ENCODE measurements around the gene ABCG1. TPM values are rescaled to one million over a fixed set of nuclear protein-coding genes. Genes with fewer than 3 reads are reported as not detected.

The ABCG1 gene
- total RNA-seq, 2 experiments from 2014 or later: 6.7 to 13.2 TPM

DNA sequence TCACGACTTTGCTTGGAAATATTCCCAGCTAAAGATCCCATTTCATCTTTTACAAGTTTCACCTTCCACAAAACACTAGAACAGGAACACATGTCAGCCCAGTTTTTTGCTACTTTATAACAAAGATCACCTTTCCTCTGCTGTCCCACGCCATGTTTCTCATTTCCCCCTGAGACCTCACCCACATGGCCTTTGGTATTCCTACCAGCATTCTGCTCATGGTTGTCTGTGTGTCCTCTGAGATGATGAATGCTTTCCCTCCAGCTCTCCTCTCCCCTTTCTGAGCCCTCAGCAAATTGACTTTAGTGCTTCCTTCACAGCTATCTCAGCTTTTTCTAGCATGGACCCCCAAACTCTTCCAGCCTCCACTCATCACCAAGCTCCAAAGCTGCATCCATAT, 32.3 kb upstream of the ABCG1 start:
- Mint-ChIP-seq H3K4me3 (no peak overlapping the region), H3K4me1 (peaks cover 56% of the 10 kb centered on the region), H3K9me3 (ENCODE audit: low read depth) (peaks cover 13% of the 10 kb centered on the region), H3K27ac (peak overlapping the region; percentile 66), H3K27me3 (peaks cover 18% of the 10 kb centered on the region), H3K36me3 (peaks cover 14% of the 10 kb centered on the region)
- DNase-seq (no peak), ATAC-seq (no peak)
- CTCF ChIA-PET: interaction anchor here (1.8 kb wide), 1 partner anchor 46 kb away, joined by 5 read pairs; no protein-coding TSS in a partner anchor

DNA sequence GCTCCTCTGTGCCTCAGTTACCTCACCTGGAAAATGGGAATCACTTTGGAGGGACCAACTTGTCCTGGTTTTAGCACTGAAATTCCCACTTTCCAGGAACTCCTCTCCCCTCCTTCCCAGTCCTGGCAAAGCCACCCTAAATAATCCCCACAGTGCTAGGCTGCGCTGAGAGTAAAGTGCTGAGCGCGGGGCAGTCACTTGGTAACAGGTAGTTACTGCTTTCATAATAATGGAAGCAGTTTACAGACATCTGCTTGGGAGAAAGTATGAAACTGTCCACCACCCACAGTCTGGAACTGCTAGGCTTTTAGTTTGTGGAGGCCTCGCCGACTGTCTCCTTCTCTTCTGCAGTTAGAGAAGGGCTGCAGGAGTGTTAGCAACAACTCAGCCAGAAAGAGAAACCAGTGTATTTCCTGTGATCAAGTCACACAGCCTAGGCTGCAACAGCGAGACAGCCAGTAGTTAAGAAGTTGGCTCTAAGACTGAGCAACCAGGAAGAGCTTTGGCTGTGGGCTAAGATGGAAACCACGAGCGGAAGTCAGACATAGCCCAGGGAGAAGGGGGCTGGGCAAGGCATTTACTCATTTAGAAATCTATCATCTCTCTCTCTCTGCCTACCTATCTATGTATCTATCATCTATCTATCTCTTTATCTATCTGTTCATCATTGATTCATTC, 30.8 kb upstream of the ABCG1 start:
- H3K36me3 Mint-ChIP-seq: peaks cover 14% of the 10 kb centered on the region
- H3K9me3 Mint-ChIP-seq (ENCODE audit: low read depth): peaks cover 13% of the 10 kb centered on the region
- H3K27ac Mint-ChIP-seq: peak overlapping the region; percentile 95
- H3K4me3 Mint-ChIP-seq: peak overlapping the region; percentile 56
- H3K27me3 Mint-ChIP-seq: peaks cover 18% of the 10 kb centered on the region
- H3K4me1 Mint-ChIP-seq: peaks cover 71% of the 10 kb centered on the region
- ATAC-seq: peak; percentile 93
- peak; percentile 95 for DNase-seq
- CTCF ChIA-PET: interaction anchor here (0.7 to 3.9 kb wide), 9 partner anchors 22 to 121 kb away, joined by 3 to 23 read pairs (median 5); partner anchors contain the start of gene ABCG1

DNA sequence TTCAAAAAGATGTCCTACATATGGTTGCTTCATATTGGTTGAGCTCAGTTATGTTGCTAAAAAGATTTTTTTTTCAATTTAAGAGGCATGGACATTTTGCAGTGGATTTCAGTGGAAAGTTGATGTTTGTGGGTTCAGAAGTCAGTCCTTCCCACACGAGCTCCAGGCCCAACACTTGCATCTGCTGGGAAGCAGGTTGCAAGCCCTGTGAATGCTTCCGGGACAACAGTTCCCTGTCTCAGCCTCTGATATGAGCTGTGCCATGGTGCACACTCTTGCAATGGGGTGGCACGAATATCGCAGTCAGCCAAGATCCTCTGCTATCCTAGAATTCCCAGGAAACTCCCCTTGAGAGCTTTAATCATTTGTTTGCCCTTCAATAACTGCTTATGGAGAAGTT, 30.3 kb upstream of the ABCG1 start:
- DNase-seq: no peak
- peaks cover 21% of the 10 kb centered on the region for H3K27me3 Mint-ChIP-seq
- H3K4me3 Mint-ChIP-seq: peak overlapping the region; percentile 56
- peaks cover 14% of the 10 kb centered on the region for H3K36me3 Mint-ChIP-seq
- H3K4me1 Mint-ChIP-seq: peaks cover 76% of the 10 kb centered on the region
- H3K27ac Mint-ChIP-seq: peak overlapping the region; percentile 95
- peaks cover 13% of the 10 kb centered on the region for H3K9me3 Mint-ChIP-seq (ENCODE audit: low read depth)
- CTCF ChIA-PET: interaction anchor here (0.7 to 3.9 kb wide), 9 partner anchors 23 to 121 kb away, joined by 3 to 23 read pairs (median 5); partner anchors contain the start of gene ABCG1
- ATAC-seq: no peak

DNA sequence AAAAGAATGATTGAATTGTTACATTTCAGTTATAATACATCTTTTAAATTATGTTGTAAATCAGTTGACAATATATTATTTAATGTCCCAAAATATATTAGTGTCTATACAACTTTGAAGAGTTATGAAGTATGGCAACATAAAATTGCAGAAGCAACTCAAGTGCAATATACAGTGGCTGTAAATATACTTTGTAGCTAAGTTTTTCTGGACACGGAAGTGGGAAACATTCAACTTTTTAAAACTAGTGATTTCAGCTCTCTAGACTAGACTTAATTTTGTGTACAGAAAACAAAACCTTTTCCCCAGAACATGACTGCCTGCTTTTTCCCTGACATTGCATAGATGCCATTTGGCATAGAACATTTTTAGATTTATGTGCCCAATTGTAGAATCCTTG, 29.5 kb upstream of the ABCG1 start:
- ATAC-seq (no peak), DNase-seq (no peak)
- Mint-ChIP-seq H3K9me3 (ENCODE audit: low read depth) (peaks cover 13% of the 10 kb centered on the region), H3K36me3 (peaks cover 14% of the 10 kb centered on the region), H3K4me1 (peaks cover 82% of the 10 kb centered on the region), H3K4me3 (no peak overlapping the region), H3K27ac (peak overlapping the region; percentile 35), H3K27me3 (peaks cover 22% of the 10 kb centered on the region)
- CTCF ChIA-PET: interaction anchor here (0.9 to 3.9 kb wide), 7 partner anchors 12 to 69 kb away, joined by 3 to 23 read pairs (median 13); partner anchors contain the start of gene ABCG1

DNA sequence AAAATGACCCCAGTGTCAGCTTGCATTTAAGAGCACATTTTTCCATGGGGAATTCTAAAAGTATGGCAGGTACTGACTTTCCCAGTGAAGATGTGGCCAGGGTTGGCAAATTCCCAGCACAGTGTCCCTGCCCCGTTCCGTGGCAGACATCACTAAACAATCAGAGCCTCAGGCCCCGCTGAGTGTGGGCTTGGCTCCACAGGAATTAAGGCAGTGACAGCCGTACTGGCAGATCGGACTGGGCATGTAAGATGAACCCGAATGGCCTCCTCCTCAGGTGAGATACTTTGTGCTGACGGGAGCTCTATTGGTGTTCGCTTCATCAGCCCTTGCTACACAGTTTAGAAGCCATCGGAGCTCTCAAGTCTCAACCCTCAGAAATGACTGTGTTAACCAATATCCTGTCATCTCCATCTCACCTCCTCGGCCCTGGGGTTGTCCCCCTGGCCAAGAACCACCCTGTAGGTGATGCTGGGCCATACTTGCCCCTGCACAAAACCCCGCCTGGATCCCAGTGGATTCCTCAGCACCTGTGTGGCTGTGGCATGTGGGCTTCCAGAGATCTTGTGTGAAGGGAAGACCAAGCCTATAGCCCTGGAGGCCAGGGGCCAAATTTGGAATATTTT, 29.0 kb upstream of the ABCG1 start:
- Mint-ChIP-seq H3K27ac (peak overlapping the region; percentile 35), H3K4me3 (no peak overlapping the region)

DNA sequence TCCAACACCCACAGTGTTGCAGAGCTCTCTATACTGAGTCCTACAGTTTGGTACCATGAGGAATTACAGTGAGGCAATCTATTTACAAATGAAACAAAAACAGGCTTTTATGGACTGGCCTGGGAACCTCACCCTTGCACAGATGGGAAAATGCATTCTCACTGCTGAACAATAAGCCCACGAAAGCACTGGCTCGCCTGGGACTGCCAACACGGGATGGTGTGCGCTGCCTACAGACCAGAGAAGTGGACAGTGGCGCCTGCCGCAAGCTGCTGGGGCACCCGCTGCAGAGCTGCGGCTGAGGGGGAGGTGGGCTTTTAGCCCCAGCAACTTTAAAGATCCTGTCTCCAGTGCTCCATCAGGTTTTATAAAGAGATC, 28.5 kb upstream of the ABCG1 start:
- DNase-seq: no peak
- Mint-ChIP-seq H3K27ac (no peak overlapping the region), H3K36me3 (peaks cover 14% of the 10 kb centered on the region), H3K4me1 (peaks cover 91% of the 10 kb centered on the region), H3K27me3 (peaks cover 22% of the 10 kb centered on the region), H3K4me3 (no peak overlapping the region), H3K9me3 (ENCODE audit: low read depth) (peaks cover 11% of the 10 kb centered on the region)
- CTCF ChIA-PET: interaction anchor here (0.8 to 3.9 kb wide), 10 partner anchors 11 to 73 kb away, joined by 3 to 23 read pairs (median 4); partner anchors contain the start of gene ABCG1
- no peak for ATAC-seq

More for the DNA sequence above, 29.0 kb upstream of the ABCG1 start:
- ATAC-seq: peak; percentile 52
- H3K4me1 Mint-ChIP-seq: peaks cover 86% of the 10 kb centered on the region
- H3K9me3 Mint-ChIP-seq (ENCODE audit: low read depth): peaks cover 13% of the 10 kb centered on the region
- DNase-seq: peak; percentile 82
- CTCF ChIA-PET: interaction anchor here (0.8 to 3.9 kb wide), 9 partner anchors 11 to 72 kb away, joined by 3 to 23 read pairs (median 5); partner anchors contain the start of gene ABCG1
- H3K36me3 Mint-ChIP-seq: peaks cover 14% of the 10 kb centered on the region
- peaks cover 22% of the 10 kb centered on the region for H3K27me3 Mint-ChIP-seq

DNA sequence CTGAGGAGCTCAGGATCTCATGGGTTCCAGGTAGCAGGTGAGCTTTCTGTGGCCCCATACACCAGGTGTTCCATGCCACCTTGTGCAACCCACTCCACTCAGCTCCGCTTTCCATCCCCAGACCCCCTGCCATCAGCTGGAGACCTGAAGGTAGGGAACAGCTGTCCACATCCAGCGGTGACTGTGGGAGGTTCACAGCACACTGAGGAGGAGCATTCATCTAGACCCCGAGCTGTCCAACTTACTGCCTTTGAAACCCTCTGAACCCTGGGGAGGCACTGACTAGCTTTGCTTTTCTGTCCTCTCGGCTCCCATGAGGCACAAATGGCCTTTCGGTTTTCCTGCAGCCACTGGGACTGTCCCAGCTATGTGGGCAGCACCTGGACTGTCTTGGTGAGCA, 27.9 kb upstream of the ABCG1 start:
- peaks cover 91% of the 10 kb centered on the region for H3K4me1 Mint-ChIP-seq
- H3K27me3 Mint-ChIP-seq: peaks cover 25% of the 10 kb centered on the region
- H3K36me3 Mint-ChIP-seq: peaks cover 13% of the 10 kb centered on the region
- H3K27ac Mint-ChIP-seq: no peak overlapping the region
- DNase-seq (no peak), ATAC-seq (no peak)
- H3K4me3 Mint-ChIP-seq: no peak overlapping the region
- CTCF ChIA-PET: interaction anchor here (0.8 to 3.9 kb wide), 8 partner anchors 30 to 68 kb away, joined by 3 to 18 read pairs (median 4); no protein-coding TSS in a partner anchor
- peaks cover 5% of the 10 kb centered on the region for H3K9me3 Mint-ChIP-seq (ENCODE audit: low read depth)

DNA sequence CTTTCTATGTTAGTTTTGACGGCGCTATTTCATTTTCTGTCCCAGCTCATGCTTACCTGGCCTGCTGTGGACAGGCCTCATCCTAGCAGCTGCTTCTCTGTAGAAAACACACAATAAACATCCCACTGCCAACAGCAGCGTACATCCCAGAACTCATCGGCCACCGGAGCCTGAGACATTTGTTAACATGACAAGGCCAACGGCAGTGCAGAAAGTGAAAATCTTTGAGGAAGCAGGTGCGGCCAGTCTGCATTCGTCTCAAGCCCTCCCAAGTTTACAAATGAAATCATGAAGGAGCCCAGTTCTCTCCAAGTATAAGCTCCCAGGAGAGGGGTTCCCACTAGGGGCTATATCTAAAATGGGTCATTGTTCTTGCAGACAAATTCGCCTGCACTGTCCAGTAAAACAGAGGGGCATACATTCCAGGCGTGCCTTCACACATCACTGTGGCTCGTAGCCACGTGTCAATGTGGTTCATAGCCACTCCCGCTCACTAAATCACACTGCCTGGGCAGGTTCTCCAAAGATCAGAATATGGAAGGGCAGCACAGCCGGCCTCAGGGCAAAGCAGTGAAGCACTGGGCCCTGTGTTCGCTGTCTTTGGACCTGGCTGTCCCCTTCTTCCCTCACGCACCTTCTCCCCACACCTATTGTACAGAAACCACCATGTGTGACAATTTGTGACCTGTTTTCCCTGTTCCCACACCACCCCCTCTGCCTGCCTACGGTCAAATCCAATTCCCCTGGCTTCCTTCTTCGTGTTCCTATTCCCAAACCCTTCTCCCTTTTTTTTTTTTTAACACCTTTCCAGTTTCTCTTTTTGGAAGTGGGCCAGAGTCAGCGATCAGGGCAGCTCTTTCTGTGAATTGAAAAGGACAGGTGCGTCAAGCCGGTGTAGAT, 27.0 kb upstream of the ABCG1 start:
- ATAC-seq: no peak
- Mint-ChIP-seq H3K4me1 (peaks cover 83% of the 10 kb centered on the region), H3K36me3 (peaks cover 5% of the 10 kb centered on the region), H3K4me3 (no peak overlapping the region), H3K9me3 (ENCODE audit: low read depth) (no peaks in the 10 kb centered on the region), H3K27ac (no peak overlapping the region), H3K27me3 (peaks cover 25% of the 10 kb centered on the region)
- CTCF ChIA-PET: interaction anchor here (0.5 to 3.5 kb wide), 15 partner anchors 21 to 263 kb away, joined by 3 to 25 read pairs (median 8); partner anchors contain the start of gene ABCG1
- DNase-seq: no peak

DNA sequence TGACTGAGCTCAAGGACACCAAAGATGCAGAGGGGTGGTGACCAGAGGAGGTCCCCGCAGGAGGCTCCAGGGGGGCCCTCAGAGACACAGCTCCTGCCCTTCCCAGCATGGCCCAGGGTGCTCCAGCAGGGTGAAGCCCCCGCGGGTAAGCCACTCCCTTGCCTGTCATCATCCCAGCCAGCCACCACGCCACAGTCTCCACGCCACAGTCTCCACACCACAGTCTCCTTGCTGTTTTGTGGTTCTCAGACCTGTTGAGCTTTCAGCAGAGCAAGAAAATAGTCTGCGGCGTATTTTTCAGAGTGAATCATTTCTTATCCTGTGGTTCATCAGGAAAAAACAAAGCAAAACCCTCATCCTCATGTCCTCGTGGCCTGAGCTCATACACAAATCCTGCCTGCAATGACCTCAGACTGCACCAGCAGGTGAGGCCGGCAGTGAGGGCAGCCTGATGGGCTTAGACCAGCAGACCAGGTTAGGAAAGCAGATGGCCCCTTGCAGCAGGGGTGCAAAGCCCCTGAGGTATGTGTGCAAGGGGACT, 25.7 kb upstream of the ABCG1 start:
- peak; percentile 94 for DNase-seq
- Mint-ChIP-seq H3K27ac (peak overlapping the region; percentile 58), H3K27me3 (peaks cover 25% of the 10 kb centered on the region), H3K9me3 (ENCODE audit: low read depth) (no peaks in the 10 kb centered on the region), H3K36me3 (peaks cover 5% of the 10 kb centered on the region), H3K4me1 (peaks cover 71% of the 10 kb centered on the region), H3K4me3 (no peak overlapping the region)
- ATAC-seq: peak; percentile 40
- CTCF ChIA-PET: interaction anchor here (0.7 to 2.6 kb wide), 15 partner anchors 16 to 76 kb away, joined by 3 to 25 read pairs (median 4); partner anchors contain the start of gene ABCG1

DNA sequence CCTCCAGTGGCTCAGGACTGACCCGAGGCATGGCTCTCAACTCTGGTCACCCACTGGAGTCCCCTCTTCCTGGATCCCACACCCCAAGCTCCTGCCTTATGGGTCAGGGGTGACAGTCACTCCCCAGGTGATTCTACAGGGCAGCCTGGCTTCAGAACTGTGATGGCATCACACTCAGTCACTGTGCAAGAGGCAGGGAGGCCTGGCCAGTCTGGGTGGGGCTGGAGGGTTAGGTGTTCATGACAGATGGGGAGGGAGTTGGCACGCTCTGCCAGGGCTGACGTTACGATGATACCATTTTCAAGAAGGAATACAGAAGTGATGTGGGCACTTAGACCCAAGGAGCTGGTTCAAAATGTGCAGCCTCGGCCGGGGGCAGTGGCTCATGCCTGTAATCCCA, 25.2 kb upstream of the ABCG1 start:
- Mint-ChIP-seq H3K4me3 (no peak overlapping the region), H3K27me3 (peaks cover 25% of the 10 kb centered on the region), H3K36me3 (peaks cover 5% of the 10 kb centered on the region), H3K4me1 (peaks cover 69% of the 10 kb centered on the region), H3K27ac (no peak overlapping the region), H3K9me3 (ENCODE audit: low read depth) (no peaks in the 10 kb centered on the region)
- no peak for ATAC-seq
- no peak for DNase-seq
- CTCF ChIA-PET: interaction anchor here (0.7 to 2.6 kb wide), 12 partner anchors 16 to 77 kb away, joined by 3 to 25 read pairs (median 4); partner anchors contain the start of gene ABCG1

DNA sequence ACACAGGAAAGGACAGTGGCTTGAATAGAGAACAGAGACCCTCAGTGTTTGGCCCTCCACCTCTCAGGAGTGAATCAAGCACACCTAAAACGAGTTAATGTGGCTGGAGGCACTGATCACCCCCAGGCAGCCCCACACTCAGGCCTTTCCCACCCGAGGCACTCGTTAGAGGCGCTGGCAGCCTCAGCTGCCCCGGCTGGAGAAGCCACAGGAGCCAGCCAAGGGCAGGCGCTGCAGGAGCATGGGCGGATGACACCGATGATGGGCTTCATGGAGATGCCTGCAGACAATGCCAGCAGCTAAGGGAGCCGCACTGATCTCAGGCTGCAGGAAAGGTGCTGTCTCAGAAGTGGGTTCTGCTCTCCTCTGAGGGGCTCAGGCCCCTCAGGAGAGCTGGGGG, 24.1 kb upstream of the ABCG1 start:
- H3K4me1 Mint-ChIP-seq: peaks cover 69% of the 10 kb centered on the region
- H3K36me3 Mint-ChIP-seq: peaks cover 4% of the 10 kb centered on the region
- no peak overlapping the region for H3K4me3 Mint-ChIP-seq
- peaks cover 25% of the 10 kb centered on the region for H3K27me3 Mint-ChIP-seq
- DNase-seq: no peak
- no peaks in the 10 kb centered on the region for H3K9me3 Mint-ChIP-seq (ENCODE audit: low read depth)
- no peak overlapping the region for H3K27ac Mint-ChIP-seq
- CTCF ChIA-PET: interaction anchor here (1.0 kb wide), 1 partner anchor 13 kb away, joined by 3 read pairs; no protein-coding TSS in a partner anchor
- ATAC-seq: no peak

DNA sequence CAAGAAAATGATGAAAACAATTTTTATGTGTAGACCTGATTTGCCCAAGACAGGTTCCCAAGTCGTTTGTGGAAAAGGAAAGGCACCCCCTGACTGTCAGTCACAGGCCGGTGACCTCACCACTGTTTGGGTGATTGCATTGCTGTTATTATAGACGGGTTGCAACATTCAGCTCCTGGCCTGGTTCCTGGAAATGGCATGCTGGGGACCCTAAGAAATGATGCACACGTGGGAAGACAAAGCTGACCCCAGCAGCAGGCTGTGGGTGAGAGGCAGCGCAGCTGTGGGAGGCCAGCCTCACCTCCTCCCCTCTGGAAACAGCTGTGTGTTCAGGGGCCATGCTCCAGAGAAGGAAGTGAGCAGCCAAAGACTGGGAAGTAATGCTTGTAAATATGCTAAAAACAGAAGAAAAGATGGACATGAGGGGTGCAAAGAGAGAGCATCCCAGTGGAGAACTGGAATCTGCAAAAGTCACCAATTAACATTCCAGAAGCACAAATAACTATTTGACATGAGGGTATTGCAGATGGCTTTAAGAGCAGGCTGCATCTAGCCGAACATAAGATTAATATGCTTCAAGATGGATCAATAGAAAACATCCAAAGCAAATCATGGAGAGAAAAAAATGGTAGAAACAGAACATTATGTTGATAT, 23.4 kb upstream of the ABCG1 start:
- ATAC-seq: no peak
- H3K27ac Mint-ChIP-seq: no peak overlapping the region
- CTCF ChIA-PET: interaction anchor here (1.0 kb wide), 1 partner anchor 14 kb away, joined by 3 read pairs; no protein-coding TSS in a partner anchor

More for the DNA sequence above, 23.4 kb upstream of the ABCG1 start:
- Mint-ChIP-seq H3K27me3 (peaks cover 21% of the 10 kb centered on the region), H3K4me1 (peaks cover 65% of the 10 kb centered on the region), H3K4me3 (no peak overlapping the region), H3K36me3 (peaks cover 4% of the 10 kb centered on the region), H3K9me3 (ENCODE audit: low read depth) (no peaks in the 10 kb centered on the region)
- no peak for DNase-seq
